Stimulated activated CD8-positive, alpha-beta memory T cell treated with anti-CD3 and anti-CD28 coated beads, Interleukin-15, amount 100 ng/mL, for 4 hours (primary cell): ENCODE results near the gene AASS.

Experiments used
- DNase-seq, 2 donors: peaks; one replicate each; pipeline ENCODE4 v3.0.0-alpha.2; 2020; ENCODE audit warnings: low read depth in 2 of 2

The AASS gene

GRCh38 chr7:122118757-122119156, 25.3 kb downstream of the AASS start:
- DNase-seq = no peak

- DNase-seq = no peak
These were observed 41.0 kb downstream of the AASS start for GRCh38 chr7:122103064-122103463.

- no peak for DNase-seq
These were observed 44.0 kb downstream of the AASS start for GRCh38 chr7:122100021-122100420.

- DNase-seq = no peak
These were observed 48.4 kb downstream of the AASS start for GRCh38 chr7:122095642-122096041.

- DNase-seq = no peak
These were observed 49.5 kb downstream of the AASS start for GRCh38 chr7:122094549-122094948.

GRCh38 chr7:122092964-122093797, 50.9 kb downstream of the AASS start:
- DNase-seq = peak in 1 of 2 donors; percentile 5

GRCh38 chr7:122082670-122083069, 61.4 kb downstream of the AASS start:
- no peak for DNase-seq

GRCh38 chr7:122082160-122082559, 61.9 kb downstream of the AASS start:
- no peak for DNase-seq

GRCh38 chr7:122073635-122074034, 70.4 kb downstream of the AASS start:
- no peak for DNase-seq

GRCh38 chr7:122072924-122073599, 71.0 kb downstream of the AASS start:
- no peak for DNase-seq

- no peak for DNase-seq
These were observed 71.8 kb downstream of the AASS start for GRCh38 chr7:122072272-122072671.

- no peak for DNase-seq
These were observed 73.2 kb downstream of the AASS start for GRCh38 chr7:122070834-122071233.

GRCh38 chr7:122070062-122070461, 74.0 kb downstream of the AASS start:
- no peak for DNase-seq

GRCh38 chr7:122068999-122069398, 75.0 kb downstream of the AASS start:
- DNase-seq = no peak

GRCh38 chr7:122068046-122068445, 76.0 kb downstream of the AASS start:
- DNase-seq = no peak

- DNase-seq = no peak
These were observed 77.0 kb downstream of the AASS start for GRCh38 chr7:122067077-122067476.

- no peak for DNase-seq
These were observed 79.1 kb downstream of the AASS start for GRCh38 chr7:122064971-122065370.

- no peak for DNase-seq
These were observed 80.9 kb downstream of the AASS start for GRCh38 chr7:122063146-122063545.

GRCh38 chr7:122059542-122059941, 84.5 kb downstream of the AASS start:
- no peak for DNase-seq

GRCh38 chr7:122056977-122057376, 87.1 kb downstream of the AASS start:
- DNase-seq = no peak

GRCh38 chr7:122055073-122055472, 89.0 kb downstream of the AASS start:
- DNase-seq = no peak

- no peak for DNase-seq
These were observed 89.7 kb downstream of the AASS start for GRCh38 chr7:122054393-122054792.

GRCh38 chr7:122046402-122046801, 97.6 kb downstream of the AASS start:
- no peak for DNase-seq
